NCI-H2171 (cell line): ENCODE results near the gene MMAB.

Experiments used
- DNase-seq: peaks from one replicate; lab custom pipeline; 2025; lab: John Stamatoyannopoulos, UW

The MMAB gene

GRCh38 chr12:109559200-109559505, 14.2 kb downstream of the MMAB start:
- DNase-seq: no peak

- no peak for DNase-seq
These were observed 14.7 kb downstream of the MMAB start for GRCh38 chr12:109558374-109559199.

DNA sequence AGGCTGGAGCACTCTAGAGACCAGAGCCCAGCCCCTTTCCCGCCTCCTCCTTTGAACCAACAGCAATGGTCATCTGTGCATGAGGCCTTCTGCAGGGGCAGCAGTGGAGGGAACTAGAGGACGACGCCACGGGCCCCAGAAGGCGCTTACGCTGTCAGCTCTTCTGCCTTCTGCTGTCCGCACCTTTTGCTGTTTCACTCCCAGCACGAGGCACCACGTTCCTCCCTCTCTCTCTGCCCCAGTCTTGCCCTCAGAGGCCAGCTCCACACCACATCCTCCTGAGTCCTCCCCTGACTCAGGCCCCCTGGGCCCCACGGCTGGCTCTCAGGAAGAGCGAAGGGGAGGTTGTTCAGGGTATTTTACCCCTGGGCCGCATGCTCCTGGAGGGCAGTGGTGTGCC, 15.5 kb downstream of the MMAB start:
- no peak for DNase-seq

DNA sequence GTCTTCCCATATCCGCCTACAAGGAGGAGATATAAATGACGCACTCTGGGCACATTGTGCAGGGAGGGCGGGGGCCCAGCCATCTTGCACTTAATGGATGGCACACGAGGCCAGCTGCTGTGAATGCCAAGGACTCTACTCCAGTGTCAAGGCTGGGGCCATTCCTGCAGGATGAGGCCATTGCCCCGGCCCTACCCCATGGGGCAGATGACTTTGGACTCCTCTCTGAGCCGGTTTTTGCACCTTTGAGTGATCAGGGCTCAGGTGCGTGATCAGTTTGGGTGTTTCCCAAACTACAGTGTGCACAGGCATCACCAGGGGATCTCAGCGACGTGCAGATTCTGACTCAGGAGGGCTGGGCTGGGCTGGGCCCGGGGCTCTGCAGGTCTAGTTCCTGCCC, 16.1 kb downstream of the MMAB start:
- DNase-seq: no peak

- DNase-seq: no peak
These were observed 17.6 kb downstream of the MMAB start for GRCh38 chr12:109555431-109556315.

DNA sequence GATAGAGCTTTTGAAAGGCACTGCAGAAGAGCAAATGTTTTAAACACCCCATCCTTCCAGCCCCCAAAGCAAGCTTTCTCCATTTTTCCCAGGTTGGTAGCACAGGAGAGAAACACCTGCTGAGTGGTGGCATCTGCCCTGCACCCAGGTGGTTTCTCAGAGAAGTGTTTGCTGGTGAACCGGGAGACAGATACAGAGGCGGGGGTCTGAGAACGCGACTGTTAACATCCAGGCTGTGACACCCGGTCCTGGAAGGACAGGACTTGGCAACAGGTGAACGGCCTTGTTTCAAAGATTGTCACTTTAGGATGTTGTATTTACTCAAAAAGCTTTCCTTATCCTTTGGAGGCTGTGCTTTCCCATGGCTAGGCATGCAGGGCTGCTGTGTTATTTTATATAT, 18.5 kb downstream of the MMAB start:
- no peak for DNase-seq

GRCh38 chr12:109553906-109554500, 19.3 kb downstream of the MMAB start:
- DNase-seq: no peak

DNA sequence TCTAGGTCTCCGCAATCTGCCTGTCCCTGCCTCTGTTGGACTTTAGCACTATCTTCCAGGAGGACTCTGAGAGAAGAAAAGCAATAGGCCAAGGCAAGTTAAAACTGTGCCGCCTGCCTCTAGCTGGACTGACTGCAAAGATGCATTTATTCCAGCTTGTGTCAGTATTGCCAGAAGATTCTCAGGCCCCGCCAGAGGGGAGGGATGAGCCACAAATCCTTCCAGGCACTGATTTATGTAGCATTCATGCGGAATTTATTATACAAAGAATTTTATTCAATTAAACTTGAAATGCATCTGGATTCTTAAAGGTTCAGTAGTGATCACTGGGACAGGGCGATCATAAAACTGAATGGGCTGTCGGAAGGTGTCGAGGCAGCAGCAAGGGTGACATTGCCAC, 19.8 kb downstream of the MMAB start:
- DNase-seq: no peak

- DNase-seq: no peak
These were observed 20.3 kb downstream of the MMAB start for GRCh38 chr12:109552971-109553370.

GRCh38 chr12:109551108-109551507, 22.2 kb downstream of the MMAB start:
- no peak for DNase-seq

GRCh38 chr12:109550281-109550680, 23.0 kb downstream of the MMAB start:
- no peak for DNase-seq

- no peak for DNase-seq
These were observed 23.6 kb downstream of the MMAB start for GRCh38 chr12:109549613-109550270.

DNA sequence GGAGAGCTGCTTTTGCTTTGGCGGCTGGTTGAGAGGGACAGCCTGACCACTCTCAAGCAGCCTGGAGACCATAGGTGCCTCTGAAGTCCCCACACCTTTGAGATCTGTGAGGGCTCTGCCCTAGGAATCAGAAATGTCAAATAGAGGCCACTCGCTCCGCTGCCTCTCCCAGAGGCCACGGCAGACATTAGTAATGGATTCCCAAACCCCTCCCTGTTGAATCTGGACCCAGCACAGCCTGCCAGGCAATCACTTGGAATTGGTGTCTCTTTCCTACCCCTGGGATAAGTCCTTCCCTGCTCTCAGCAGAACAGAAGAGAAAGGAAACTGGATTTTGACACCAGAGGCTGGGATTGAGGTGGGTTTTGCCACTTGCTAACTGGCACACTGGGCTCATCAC, 25.0 kb downstream of the MMAB start:
- DNase-seq: no peak

DNA sequence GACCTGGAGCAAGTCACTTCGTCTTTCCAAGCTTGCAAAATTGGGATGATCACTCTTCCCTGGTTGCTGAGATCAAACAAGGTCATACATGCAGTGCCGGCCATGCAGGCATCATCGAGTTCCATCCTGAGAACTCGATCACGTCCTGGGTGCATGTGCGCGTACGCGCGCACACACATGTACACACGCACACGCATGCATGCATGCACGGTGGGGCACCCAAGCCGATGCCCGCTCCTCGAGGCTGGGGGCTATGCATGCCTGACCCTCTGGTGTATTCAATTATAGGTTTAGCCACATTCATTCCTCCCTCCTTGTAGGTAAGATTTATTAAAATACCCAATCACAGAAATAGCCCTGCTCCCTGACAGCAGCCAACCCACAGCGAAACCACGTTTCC, 26.0 kb downstream of the MMAB start:
- no peak for DNase-seq

DNA sequence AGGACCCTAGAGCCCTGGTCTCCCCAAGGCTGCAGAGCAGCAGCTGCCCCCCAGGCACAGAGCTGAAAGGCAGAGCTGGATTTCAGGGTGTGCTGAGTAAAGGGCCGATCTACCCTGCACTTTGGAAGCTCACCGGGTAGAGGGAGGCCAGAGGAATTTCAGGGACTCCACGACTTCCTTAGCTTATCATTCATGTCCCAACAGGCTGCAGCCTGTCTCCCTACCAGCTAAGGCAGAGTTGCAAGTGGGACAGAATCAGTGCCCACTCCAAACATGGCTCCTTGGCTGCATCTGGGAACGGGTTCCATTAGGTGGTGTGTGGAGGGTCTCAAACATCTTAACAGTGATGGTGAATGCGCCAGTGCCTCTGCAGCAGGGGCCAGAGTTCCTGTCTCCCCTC, 27.5 kb downstream of the MMAB start:
- no peak for DNase-seq

DNA sequence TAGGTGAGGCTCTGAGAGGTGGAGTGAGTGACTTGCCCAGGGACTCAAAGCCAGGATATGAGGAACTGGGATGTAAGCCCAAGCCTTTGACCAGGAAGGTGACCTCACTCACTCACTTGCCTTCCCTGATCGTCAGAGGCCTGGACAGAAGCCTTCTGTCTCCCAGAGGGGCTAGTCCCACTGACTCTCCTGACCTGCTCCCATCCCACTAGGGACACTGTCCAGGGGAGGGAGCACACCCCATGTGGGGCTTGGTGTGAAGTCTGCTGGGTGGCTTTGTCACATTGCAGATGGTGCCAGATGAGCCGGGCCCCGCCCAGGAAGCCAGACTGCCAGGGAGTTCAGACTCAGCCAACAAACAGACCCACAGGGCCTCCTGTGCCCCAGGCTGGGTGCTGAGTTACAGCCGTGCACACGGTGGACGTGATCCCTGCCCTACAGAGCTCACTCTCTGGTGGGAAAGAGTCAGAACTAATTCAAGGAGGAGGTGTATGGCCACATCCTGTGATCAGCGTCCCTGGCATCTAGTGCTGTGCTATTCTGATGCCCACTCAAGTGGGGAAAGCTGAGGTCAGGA, 28.3 kb downstream of the MMAB start:
- peak; percentile 41 for DNase-seq

DNA sequence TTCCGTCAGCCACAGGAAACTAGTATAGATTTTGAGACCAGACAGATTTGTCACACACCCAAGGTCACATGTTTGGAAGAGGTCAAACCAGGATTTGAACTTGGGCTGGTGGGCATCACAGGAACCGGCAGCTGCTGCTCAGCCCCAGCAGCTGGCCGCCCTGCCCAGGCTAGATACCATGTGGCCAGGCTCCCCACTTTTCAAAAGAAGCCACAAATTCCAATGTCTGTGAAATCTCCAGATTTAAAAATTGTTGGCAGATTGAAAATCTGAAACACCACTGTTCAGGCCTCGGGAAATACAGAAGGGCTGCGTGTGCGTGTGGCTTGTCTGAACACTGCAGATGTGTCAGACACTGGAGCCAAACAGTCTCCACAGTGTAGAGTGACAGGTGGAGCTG, 30.4 kb downstream of the MMAB start:
- no peak for DNase-seq

GRCh38 chr12:109542014-109542413, 31.3 kb downstream of the MMAB start:
- no peak for DNase-seq

DNA sequence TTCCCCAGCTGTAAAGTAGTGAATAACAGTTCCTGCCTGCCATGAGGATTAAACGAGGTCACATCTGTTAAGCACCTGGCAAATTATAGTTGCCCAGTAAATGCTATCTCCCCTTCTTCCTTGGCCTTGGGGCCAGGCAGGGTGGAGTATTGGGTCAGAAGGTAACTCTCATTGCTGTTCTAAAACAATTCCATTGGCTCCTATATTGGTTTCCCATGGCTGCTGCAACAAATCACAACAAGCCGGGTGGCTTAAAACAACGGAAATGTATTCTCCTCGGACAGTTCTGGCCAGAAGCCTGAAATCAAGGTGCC, 31.9 kb downstream of the MMAB start:
- DNase-seq: no peak

GRCh38 chr12:109540526-109541412, 32.5 kb downstream of the MMAB start:
- no peak for DNase-seq

DNA sequence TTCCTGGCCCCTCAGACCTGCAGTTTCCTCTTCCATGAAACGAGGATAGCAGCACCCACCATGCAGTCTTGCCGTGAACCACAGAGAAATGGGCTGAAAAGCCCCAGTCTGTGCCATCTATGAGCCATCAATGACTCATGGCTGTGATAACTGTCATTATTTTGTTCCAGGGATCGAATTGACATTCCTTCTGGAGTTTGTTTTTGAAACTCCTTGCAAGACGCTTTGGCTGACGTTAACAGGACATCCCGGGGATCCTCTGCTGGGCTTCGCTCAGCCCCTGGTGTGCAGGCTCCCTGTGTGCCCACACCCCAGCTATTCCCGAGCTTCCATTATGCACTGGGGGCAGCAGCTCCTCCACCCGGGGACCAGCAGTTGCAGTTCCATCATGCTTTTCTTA, 33.8 kb downstream of the MMAB start:
- no peak for DNase-seq
